Natural killer cell (primary cell): ENCODE measurements around the gene SOX6. TPM values are rescaled to one million over a fixed set of nuclear protein-coding genes. Genes with fewer than 3 reads are reported as not detected.

ENCODE experiments used
- ATAC-seq, 3 donors: fragments of 150-1000 bp in 2 of 3; fragments of 200-7000 bp in 1 of 3; cut with Tn5 transposase; 1 replicate in 1 of 3; 2 replicates in 2 of 3; pipeline ENCODE4 v1.10.0; 2021; ENCODE audit warnings: mild to moderate bottlenecking in 2 of 3, moderate library complexity in 2 of 3
- DNase-seq, 2 donors: peaks; one replicate each; pipeline versions ENCODE4 v3.0.0 to v3.0.0-alpha.2; 2013 to 2021; ENCODE audit warnings: mixed read lengths in 1 of 2
- H3K27ac ChIP-seq: one replicate; pipeline ENCODE4 v1.5.1; 2013; ENCODE audit warnings: mild to moderate bottlenecking, low read length
- H3K27me3 ChIP-seq: one replicate; pipeline ENCODE4 v1.6.1; 2013; ENCODE audit warnings: low read length; ENCODE audit not compliant: control insufficient read depth, insufficient read depth
- H3K36me3 ChIP-seq: one replicate; pipeline ENCODE4 v1.6.1; 2013; ENCODE audit warnings: low read length; ENCODE audit not compliant: control insufficient read depth, insufficient read depth
- H3K4me1 ChIP-seq: one replicate; pipeline ENCODE4 v1.6.1; 2013; ENCODE audit warnings: low read length; ENCODE audit not compliant: control insufficient read depth, insufficient read depth
- H3K4me3 ChIP-seq: one replicate; pipeline ENCODE4 v1.5.1; 2013; ENCODE audit warnings: low read length
- H3K9me3 ChIP-seq: one replicate; pipeline ENCODE4 v1.6.1; 2013; ENCODE audit warnings: low read length; ENCODE audit not compliant: control insufficient read depth, insufficient read depth
- H3K27ac Mint-ChIP-seq, 2 donors: one replicate each; pipeline ENCODE4 v1.8.0; 2022; ENCODE audit warnings: mild to moderate bottlenecking in 2 of 2, mixed read lengths in 2 of 2, moderate library complexity in 1 of 2
- H3K27me3 Mint-ChIP-seq, 2 donors: one replicate each; pipeline ENCODE4 v1.8.0; 2022; ENCODE audit warnings: low read depth in 2 of 2, mixed read lengths in 2 of 2
- H3K36me3 Mint-ChIP-seq: one replicate; pipeline ENCODE4 v1.8.0; 2022; ENCODE audit warnings: mixed read lengths
- H3K4me1 Mint-ChIP-seq, 2 donors: one replicate each; pipeline ENCODE4 v1.8.0; 2022; ENCODE audit warnings: mixed read lengths in 2 of 2
- H3K4me3 Mint-ChIP-seq: one replicate; pipeline ENCODE4 v1.8.0; 2022; ENCODE audit warnings: mild to moderate bottlenecking, moderate library complexity, mixed read lengths
- H3K9me3 Mint-ChIP-seq, 2 donors: one replicate each; pipeline ENCODE4 v1.8.0; 2022; ENCODE audit warnings: mixed read lengths in 2 of 2
- WGBS: methylation state at CpG from one replicate; pipeline ENCODE4 v1.1.7; 2013; ENCODE audit warnings: missing lambda C conversion rate; ENCODE audit not compliant: insufficient coverage; 5-methylcytosine and 5-hydroxymethylcytosine counted together
- intact Hi-C: fragments of 100-400 bp; cut with micrococcal nuclease; formaldehyde crosslinking; loops from one replicate; pipeline ENCODE4 v1.14.2; 2022
- total RNA-seq, 4 donors: library from RNA; stranded (reverse); fragments of 120-200 nt in 1 of 4; gene quantifications; one replicate each; pipeline versions ENCODE4 v1.2.3 to v1.2.4, GENCODE V29; 2013 to 2022
- TF ChIP-seq, protein P1 (sequence below): fragments of 200-600 bp; IDR thresholded peaks from one replicate; pipeline ENCODE4 v1.8.0; 2022; ENCODE audit warnings: antibody characterized with exemption

Gene SOX6
- total RNA-seq, result under 1 TPM in 1 of 3 donors, not detected in 2; 0.27 TPM
- total RNA-seq (2013), result 0.23 TPM

DNA sequence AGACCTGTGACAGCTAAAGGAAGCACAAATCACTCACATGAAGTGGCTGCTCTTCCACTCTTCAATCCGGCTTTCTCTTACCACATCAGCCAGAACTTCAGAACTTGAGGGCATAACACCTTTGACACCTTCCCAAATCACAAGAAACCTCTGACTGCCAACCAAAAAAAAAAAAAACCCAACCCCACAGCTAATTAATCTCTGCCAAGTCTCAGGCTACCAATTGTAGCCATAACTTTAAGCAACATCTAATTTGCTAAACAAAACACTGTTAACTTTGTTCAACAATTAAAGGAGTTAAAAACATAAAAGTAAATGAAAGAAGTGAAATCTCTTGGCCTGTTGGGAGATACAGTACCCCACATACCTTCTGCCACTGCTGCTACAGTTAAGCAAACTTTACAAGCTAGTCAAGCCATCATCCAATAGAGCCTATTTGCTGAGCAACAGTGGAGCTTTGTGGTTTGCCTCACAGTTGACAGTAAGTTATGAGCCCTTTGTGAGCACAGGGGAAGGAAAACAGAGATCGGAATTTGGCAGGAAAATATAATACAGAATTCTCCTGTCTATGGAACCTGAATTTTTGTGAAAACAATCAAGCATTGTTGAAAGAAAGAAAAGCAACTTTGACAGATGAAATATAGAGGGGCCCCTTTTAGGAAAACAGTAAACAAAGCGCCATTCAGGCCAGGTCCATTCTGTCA, at the start of gene SOX6:
TSS of gene SOX6 (minus strand) at position 490 of the 704 bp plus-strand sequence. CDS start 15,298 bp downstream, outside the sequence.
- Histone ChIP-seq H3K27me3 (no peaks in the 10 kb centered on the region), H3K9me3 (no peaks in the 10 kb centered on the region), H3K27ac (no peak within 1 kb of the TSS), H3K4me1 (no peaks in the 10 kb centered on the region), H3K36me3 (no peaks in the 10 kb centered on the region), H3K4me3 (no peak within 1 kb of the TSS)
- Mint-ChIP-seq H3K9me3 (peaks cover 5 to 7% of the 10 kb centered on the region in 2 donors), H3K36me3 (no peaks in the 10 kb centered on the region), H3K27me3 (no peaks in the 10 kb centered on the region), H3K27ac (no peak within 1 kb of the TSS), H3K4me1 (no peaks in the 10 kb centered on the region), H3K4me3 (no peak within 1 kb of the TSS)
- 41% methylated on average over 3 of the region's 3 CpGs for WGBS
- no peak for DNase-seq
- ATAC-seq, result no peak
- intact Hi-C loops, result no loop called here
- TF ChIP-seq, protein P1, sequence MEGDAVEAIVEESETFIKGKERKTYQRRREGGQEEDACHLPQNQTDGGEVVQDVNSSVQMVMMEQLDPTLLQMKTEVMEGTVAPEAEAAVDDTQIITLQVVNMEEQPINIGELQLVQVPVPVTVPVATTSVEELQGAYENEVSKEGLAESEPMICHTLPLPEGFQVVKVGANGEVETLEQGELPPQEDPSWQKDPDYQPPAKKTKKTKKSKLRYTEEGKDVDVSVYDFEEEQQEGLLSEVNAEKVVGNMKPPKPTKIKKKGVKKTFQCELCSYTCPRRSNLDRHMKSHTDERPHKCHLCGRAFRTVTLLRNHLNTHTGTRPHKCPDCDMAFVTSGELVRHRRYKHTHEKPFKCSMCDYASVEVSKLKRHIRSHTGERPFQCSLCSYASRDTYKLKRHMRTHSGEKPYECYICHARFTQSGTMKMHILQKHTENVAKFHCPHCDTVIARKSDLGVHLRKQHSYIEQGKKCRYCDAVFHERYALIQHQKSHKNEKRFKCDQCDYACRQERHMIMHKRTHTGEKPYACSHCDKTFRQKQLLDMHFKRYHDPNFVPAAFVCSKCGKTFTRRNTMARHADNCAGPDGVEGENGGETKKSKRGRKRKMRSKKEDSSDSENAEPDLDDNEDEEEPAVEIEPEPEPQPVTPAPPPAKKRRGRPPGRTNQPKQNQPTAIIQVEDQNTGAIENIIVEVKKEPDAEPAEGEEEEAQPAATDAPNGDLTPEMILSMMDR, result no peak

- no peaks in the 10 kb centered on the region for H3K36me3 Mint-ChIP-seq
- 90% methylated on average over 3 of the region's 4 CpGs for WGBS
- H3K9me3 Mint-ChIP-seq, result peaks cover 0 to 5% of the 10 kb centered on the region in 2 donors
- TF ChIP-seq, protein P1, result no peak
- no peak overlapping the region for H3K4me3 Mint-ChIP-seq
- no peak overlapping the region for H3K27ac ChIP-seq
- H3K4me3 ChIP-seq, result no peak overlapping the region
- no peaks in the 10 kb centered on the region for H3K36me3 ChIP-seq
- intact Hi-C loops, result no loop called here
- H3K27me3 ChIP-seq, result no peaks in the 10 kb centered on the region
- H3K27ac Mint-ChIP-seq, result no peak overlapping the region
- no peaks in the 10 kb centered on the region for H3K4me1 Mint-ChIP-seq
- DNase-seq (no peak), ATAC-seq (no peak)
- no peaks in the 10 kb centered on the region for H3K4me1 ChIP-seq
- H3K9me3 ChIP-seq, result no peaks in the 10 kb centered on the region
- H3K27me3 Mint-ChIP-seq, result no peaks in the 10 kb centered on the region
Measured at GRCh38 chr11:16404781-16405285, 48.5 kb upstream of the SOX6 start.

DNA sequence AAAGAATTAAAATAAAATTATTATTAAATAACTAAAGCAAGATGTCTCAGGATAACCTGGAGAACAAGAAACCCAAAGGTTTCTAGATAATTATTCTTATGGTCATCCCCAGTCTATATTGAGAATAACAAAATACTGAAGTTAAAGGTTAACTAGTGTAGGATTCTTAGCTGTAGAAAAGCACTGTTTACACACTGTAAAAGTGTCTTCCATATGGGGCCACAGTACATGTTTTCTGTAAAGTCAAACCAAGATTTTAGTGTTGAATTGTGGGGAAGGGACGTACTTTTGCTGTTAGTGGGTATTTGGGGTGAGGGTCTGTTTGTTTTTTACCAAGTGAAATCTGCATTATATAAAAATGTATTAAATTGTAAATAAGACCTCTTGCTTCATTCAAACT, 47.5 kb upstream of the SOX6 start:
- 80% methylated on average over 1 of the region's 1 CpG for WGBS
- H3K27ac Mint-ChIP-seq, result no peak overlapping the region

More for the DNA sequence above, 47.5 kb upstream of the SOX6 start:
- intact Hi-C loops, result no loop called here
- peaks cover 0 to 5% of the 10 kb centered on the region in 2 donors for H3K9me3 Mint-ChIP-seq
- ATAC-seq (no peak), DNase-seq (no peak)
- H3K27me3 Mint-ChIP-seq, result no peaks in the 10 kb centered on the region
- H3K4me1 ChIP-seq, result no peaks in the 10 kb centered on the region
- H3K4me3 Mint-ChIP-seq, result no peak overlapping the region
- no peaks in the 10 kb centered on the region for H3K36me3 ChIP-seq
- H3K9me3 ChIP-seq, result no peaks in the 10 kb centered on the region
- H3K4me1 Mint-ChIP-seq, result no peaks in the 10 kb centered on the region
- no peak overlapping the region for H3K27ac ChIP-seq
- no peaks in the 10 kb centered on the region for H3K27me3 ChIP-seq
- no peaks in the 10 kb centered on the region for H3K36me3 Mint-ChIP-seq
- H3K4me3 ChIP-seq, result no peak overlapping the region
- TF ChIP-seq, protein P1, result no peak
